IMR-90 (cell line): Measurements from ENCODE around the gene STAT3. TPM values are rescaled to one million over a fixed set of nuclear protein-coding genes. Genes with fewer than 3 reads are reported as not detected.

ENCODE experiments used
- ATAC-seq: fragments of 200-7000 bp; cut with Tn5 transposase; 2 replicates; pipeline ENCODE4 v1.9.1; 2020; ENCODE audit warnings: low read depth, mild to moderate bottlenecking, moderate library complexity
- BruUV-seq: library from RNA; stranded (reverse); fragments of 400-500 nt; replicated peaks from 2 replicates; lab custom pipeline; 2021; lab: Mats Ljungman, UMichigan
- CTCF ChIA-PET: fragments of 300-600 bp; formaldehyde crosslinking; extraction: SDS; loops from one replicate; lab custom pipeline; 2021; ENCODE audit warnings: antibody characterized with exemption; lab: Yijun Ruan, JAX
- POLR2A ChIA-PET: fragments of 300-600 bp; sonication (Branson Sonifier 250); formaldehyde crosslinking; loops from one replicate; lab custom pipeline; 2022; ENCODE audit warnings: antibody characterized with exemption; ENCODE audit not compliant: unreplicated experiment; lab: Charles Lee
- DNase-seq: peaks from one replicate; pipeline ENCODE4 v3.0.0; 2013
- H2AFZ ChIP-seq: replicated peaks from 2 replicates; pipeline ENCODE3; 2013; ENCODE audit warnings: low read length, mild to moderate bottlenecking; ENCODE audit not compliant: poor library complexity
- H2AK5ac ChIP-seq: 2 replicates; pipeline ENCODE4 v1.6.1; 2013; ENCODE audit warnings: low read depth, low read length, inconsistent platforms
- H2AK9ac ChIP-seq: replicated peaks from 2 replicates; pipeline ENCODE3; 2013; ENCODE audit warnings: mild to moderate bottlenecking, low read depth, low read length, moderate library complexity; ENCODE audit not compliant: poor library complexity
- H2BK120ac ChIP-seq: 2 replicates; pipeline ENCODE4 v1.6.1; 2013; ENCODE audit warnings: low read depth, low read length, inconsistent platforms
- H2BK15ac ChIP-seq: 3 replicates; pipeline ENCODE4 v1.6.1; 2013; ENCODE audit warnings: low read depth, low read length, inconsistent platforms
- H2BK20ac ChIP-seq: 2 replicates; pipeline ENCODE4 v1.6.1; 2013; ENCODE audit warnings: low read depth, mild to moderate bottlenecking, inconsistent platforms, low read length, moderate library complexity
- H2BK5ac ChIP-seq: 2 replicates; pipeline ENCODE4 v1.6.1; 2013; ENCODE audit warnings: mild to moderate bottlenecking, low read depth, low read length, inconsistent platforms; ENCODE audit not compliant: poor library complexity, severe bottlenecking
- H3K14ac ChIP-seq: replicated peaks from 2 replicates; pipeline ENCODE4 v1.6.1; 2013; ENCODE audit warnings: low read depth, low read length, inconsistent platforms
- H3K18ac ChIP-seq: 2 replicates; pipeline ENCODE4 v1.6.1; 2013; ENCODE audit warnings: low read depth, low read length, control low read depth
- H3K23ac ChIP-seq: 2 replicates; pipeline ENCODE4 v1.6.1; 2013; ENCODE audit warnings: low read depth, low read length, inconsistent platforms
- H3K27ac ChIP-seq: 2 replicates; pipeline ENCODE4 v1.5.1; 2013; ENCODE audit warnings: mild to moderate bottlenecking, control low read depth, low read length; ENCODE audit not compliant: insufficient read depth
- H3K27me3 ChIP-seq: 2 replicates; pipeline ENCODE4 v1.6.1; 2013; ENCODE audit warnings: low read length; ENCODE audit not compliant: control insufficient read depth, insufficient read depth
- H3K36me3 ChIP-seq: 2 replicates; pipeline ENCODE4 v1.6.1; 2013; ENCODE audit warnings: low read length, mixed read lengths; ENCODE audit not compliant: control insufficient read depth, insufficient read depth
- H3K4ac ChIP-seq: 2 replicates; pipeline ENCODE4 v1.6.1; 2013; ENCODE audit warnings: low read depth, low read length, inconsistent platforms
- H3K4me1 ChIP-seq: 2 replicates; pipeline ENCODE4 v1.6.1; 2013; ENCODE audit warnings: low read length, mixed read lengths; ENCODE audit not compliant: control insufficient read depth, insufficient read depth
- H3K4me2 ChIP-seq: 2 replicates; pipeline ENCODE4 v1.6.1; 2013; ENCODE audit warnings: low read depth, mild to moderate bottlenecking, control low read depth, low read length, moderate library complexity
- H3K4me3 ChIP-seq: 2 replicates; pipeline ENCODE4 v1.5.1; 2013; ENCODE audit warnings: low read depth, mild to moderate bottlenecking, control low read depth, low read length, moderate library complexity; ENCODE audit not compliant: insufficient read depth
- H3K56ac ChIP-seq: 2 replicates; pipeline ENCODE4 v1.6.1; 2013; ENCODE audit warnings: low read length, inconsistent platforms; ENCODE audit not compliant: insufficient read depth; ENCODE audit errors: extremely low read depth
- H3K79me1 ChIP-seq, 2 experiments: 2 replicates each; pipeline ENCODE4 v1.6.1; 2013; ENCODE audit warnings: low read length in 2 of 2, inconsistent platforms in 1 of 2, low read depth in 1 of 2
- H3K9ac ChIP-seq: 2 replicates; pipeline ENCODE4 v1.6.1; 2013; ENCODE audit warnings: low read depth, low read length, control low read depth
- H3K9me1 ChIP-seq: 2 replicates; pipeline ENCODE4 v1.6.1; 2013; ENCODE audit warnings: low read length, inconsistent platforms; ENCODE audit not compliant: insufficient read depth
- H3K9me3 ChIP-seq: 2 replicates; pipeline ENCODE4 v1.6.1; 2013; ENCODE audit warnings: low read length; ENCODE audit not compliant: control insufficient read depth, insufficient read depth
- H4K20me1 ChIP-seq: 2 replicates; pipeline ENCODE4 v1.6.1; 2013; ENCODE audit warnings: low read length, inconsistent platforms; ENCODE audit not compliant: insufficient read depth
- H4K5ac ChIP-seq: 2 replicates; pipeline ENCODE4 v1.6.1; 2013; ENCODE audit warnings: mild to moderate bottlenecking, low read depth, low read length, control low read depth
- H4K8ac ChIP-seq, 2 experiments: 2 replicates each; pipeline ENCODE4 v1.6.1; 2013; ENCODE audit warnings: low read depth in 2 of 2, low read length in 2 of 2, control low read depth in 1 of 2, inconsistent platforms in 1 of 2
- H4K91ac ChIP-seq: 2 replicates; pipeline ENCODE4 v1.6.1; 2013; ENCODE audit warnings: low read depth, low read length, inconsistent platforms; ENCODE audit not compliant: insufficient read depth
- BHLHE40 ChIP-seq: fragments of 150-350 bp; IDR thresholded peaks from 2 replicates; pipeline ENCODE4 v1.6.1; 2016; ENCODE audit warnings: mild to moderate bottlenecking, low read depth, low read length
- CEBPB ChIP-seq: IDR thresholded peaks from 2 replicates; pipeline ENCODE4 v1.6.1; 2012; ENCODE audit warnings: low read depth, low read length, improper control_type of control experiment
- MAZ ChIP-seq: IDR thresholded peaks from 2 replicates; pipeline ENCODE4 v1.6.1; 2012; ENCODE audit warnings: low read depth, mild to moderate bottlenecking, low read length, improper control_type of control experiment, moderate library complexity, borderline replicate concordance
- MXI1 ChIP-seq: IDR thresholded peaks from 2 replicates; pipeline ENCODE4 v1.6.1; 2012; ENCODE audit warnings: low read depth, mild to moderate bottlenecking, low read length, moderate library complexity, borderline replicate concordance
- POLR2A ChIP-seq: IDR thresholded peaks from 2 replicates; pipeline ENCODE4 v1.6.1; 2012; ENCODE audit warnings: mild to moderate bottlenecking, low read depth, low read length
- RAD21 ChIP-seq: IDR thresholded peaks from 2 replicates; pipeline ENCODE4 v1.6.1; 2012; ENCODE audit warnings: low read length, improper control_type of control experiment
- RCOR1 ChIP-seq: IDR thresholded peaks from 2 replicates; pipeline ENCODE4 v1.6.1; 2012; ENCODE audit warnings: mild to moderate bottlenecking, low read length, improper control_type of control experiment; ENCODE audit not compliant: insufficient replicate concordance
- USF2 ChIP-seq: fragments of 150-350 bp; IDR thresholded peaks from 2 replicates; pipeline ENCODE4 v1.6.1; 2017; ENCODE audit warnings: mild to moderate bottlenecking, antibody characterized with exemption, low read length, low read depth
- WGBS, 2 experiments: methylation state at CpG; one replicate each; pipeline versions ENCODE4 v1.1.5 to v1.1.7; 2013; ENCODE audit warnings: missing lambda C conversion rate in 2 of 2; ENCODE audit not compliant: insufficient read length in 1 of 2; ENCODE audit errors: extremely low coverage in 2 of 2; 5-methylcytosine and 5-hydroxymethylcytosine counted together
- dilution Hi-C: fragments of 300-500 bp; cut with HindIII; formaldehyde crosslinking; loops from one replicate; pipeline ENCODE4 v1.14.3; 2018; ENCODE audit warnings: low sequenced_read_pairs; ENCODE audit not compliant: unreplicated experiment
- in situ Hi-C: fragments of 300-500 bp; cut with MboI; formaldehyde crosslinking; loops from 3 replicates; pipeline ENCODE4 v1.14.3; 2019; ENCODE audit warnings: low sequenced_read_pairs, inconsistent platforms, mixed read lengths
- intact Hi-C: fragments of 100-400 bp; cut with micrococcal nuclease; formaldehyde crosslinking; loops from 2 replicates; pipeline ENCODE4 v1.10.0; 2022
- polyA plus RNA-seq, 3 experiments: library from polyadenylated mRNA; depleted of rRNA; stranded (reverse); fragments of >200 nt; gene quantifications; 2 replicates each; pipeline ENCODE4 v1.2.3, GENCODE V29; 2012; ENCODE audit warnings: low replicate concordance in 1 of 3
- total RNA-seq: library from RNA; depleted of rRNA; stranded (reverse); fragments of >200 nt; gene quantifications from 2 replicates; pipeline ENCODE4 v1.2.3, GENCODE V29; 2012
- TF ChIP-seq, protein P1 (sequence below): conservative IDR thresholded peaks from 2 replicates; pipeline ENCODE4 v1.5.1; 2012; ENCODE audit warnings: mild to moderate bottlenecking, low read depth, low read length, improper control_type of control experiment

Gene STAT3
- total and polyA plus RNA-seq, 2 of the 4 experiments (the other 2 are of a cell fraction) = 47.2 to 66.3 TPM

DNA sequence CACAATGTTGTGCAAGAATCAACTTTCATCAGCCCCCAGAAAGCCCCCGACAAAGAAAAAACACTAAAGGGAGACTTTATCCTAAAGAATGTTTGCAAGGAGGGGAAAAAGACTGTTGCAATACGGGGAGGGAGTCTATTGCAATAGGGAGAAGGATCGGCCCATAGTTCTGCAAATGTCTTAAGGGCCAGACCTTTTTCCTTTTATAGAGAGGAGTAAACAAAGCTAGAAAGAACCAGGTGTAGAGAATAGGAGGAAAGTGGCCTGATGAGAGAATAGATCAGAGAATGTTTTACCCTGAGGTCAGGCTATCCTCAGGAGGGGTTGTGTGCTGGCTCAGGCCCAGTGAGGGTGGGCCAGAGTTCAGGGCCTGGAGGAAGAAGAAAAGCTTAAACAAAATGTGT lies 43.5 kb upstream of the STAT3 start:
- no TSS peak for BruUV-seq
- Histone ChIP-seq H3K36me3 (no peaks in the 10 kb centered on the region), H3K4ac (no peak overlapping the region), H2BK15ac (no peak overlapping the region), H4K91ac (no peak overlapping the region), H2BK120ac (no peak overlapping the region; the same call in 1 of the 2 replicates), H2BK5ac (no peak overlapping the region), H2AK9ac (no peak overlapping the region), H4K5ac (no peak overlapping the region), H3K4me1 (peaks cover 5% of the 10 kb centered on the region), H3K9me3 (no peaks in the 10 kb centered on the region), H2BK20ac (no peak overlapping the region; the same call in 1 of the 2 replicates), H3K9me1 (no peaks in the 10 kb centered on the region), H4K20me1 (peaks cover 3% of the 10 kb centered on the region; the same call in 1 of the 2 replicates), H4K8ac (no peak overlapping the region), H3K4me3 (no peak overlapping the region), H3K27me3 (no peaks in the 10 kb centered on the region), H2AFZ (no peak overlapping the region), H3K27ac (peak overlapping the region; percentile 57; the same call in 1 of the 2 replicates), H3K4me2 (no peak overlapping the region), H3K14ac (no peak overlapping the region), H3K18ac (no peak overlapping the region), H3K79me1 (peaks cover 0 to 2% of the 10 kb centered on the region in 2 experiments; a peak in 1 of 4 replicates), H2AK5ac (no peak overlapping the region), H3K9ac (no peak overlapping the region), H3K23ac (no peak overlapping the region), H3K56ac (no peak overlapping the region)
- intact Hi-C loops (no loop called here), dilution Hi-C loops (no loop called here), in situ Hi-C loops (no loop called here)
- ChIA-PET POLR2A (no interaction called here), CTCF (interaction anchor here (1.1 kb wide), 1 partner anchor 96 kb away, joined by 3 read pairs; no protein-coding TSS in a partner anchor)
- peak; percentile 29 for DNase-seq
- no peak for TF ChIP-seq RAD21
- TF ChIP-seq POLR2A = no peak
- no peak for TF ChIP-seq USF2
- TF ChIP-seq, protein P1, sequence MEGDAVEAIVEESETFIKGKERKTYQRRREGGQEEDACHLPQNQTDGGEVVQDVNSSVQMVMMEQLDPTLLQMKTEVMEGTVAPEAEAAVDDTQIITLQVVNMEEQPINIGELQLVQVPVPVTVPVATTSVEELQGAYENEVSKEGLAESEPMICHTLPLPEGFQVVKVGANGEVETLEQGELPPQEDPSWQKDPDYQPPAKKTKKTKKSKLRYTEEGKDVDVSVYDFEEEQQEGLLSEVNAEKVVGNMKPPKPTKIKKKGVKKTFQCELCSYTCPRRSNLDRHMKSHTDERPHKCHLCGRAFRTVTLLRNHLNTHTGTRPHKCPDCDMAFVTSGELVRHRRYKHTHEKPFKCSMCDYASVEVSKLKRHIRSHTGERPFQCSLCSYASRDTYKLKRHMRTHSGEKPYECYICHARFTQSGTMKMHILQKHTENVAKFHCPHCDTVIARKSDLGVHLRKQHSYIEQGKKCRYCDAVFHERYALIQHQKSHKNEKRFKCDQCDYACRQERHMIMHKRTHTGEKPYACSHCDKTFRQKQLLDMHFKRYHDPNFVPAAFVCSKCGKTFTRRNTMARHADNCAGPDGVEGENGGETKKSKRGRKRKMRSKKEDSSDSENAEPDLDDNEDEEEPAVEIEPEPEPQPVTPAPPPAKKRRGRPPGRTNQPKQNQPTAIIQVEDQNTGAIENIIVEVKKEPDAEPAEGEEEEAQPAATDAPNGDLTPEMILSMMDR = no peak
- no peak for TF ChIP-seq RCOR1
- TF ChIP-seq MAZ = no peak
- TF ChIP-seq CEBPB = peak; percentile 56
- TF ChIP-seq MXI1 = no peak
- no peak for TF ChIP-seq BHLHE40
- WGBS, 2 experiments = 17% methylated on average over 1 of the region's 3 CpGs; no CpG with 5 or more reads in 1 of the 2 experiments
- no peak for ATAC-seq
